ENCODE results near the gene SIL1.

SIL1 gene

GRCh38 chr5:139062910-139063663 is 135.1 kb downstream of the SIL1 start:
- Histone ChIP-seq H2AK5ac (ENCODE audit: low read length, severe bottlenecking) (no peak overlapping the region), H2BK12ac (ENCODE audit: low read length in 2 of 2) (no peak overlapping the region), H3K79me1 (replicated peaks; ENCODE audit: low read length, poor library complexity, severe bottlenecking) (peaks cover 11% of the 10 kb centered on the region), H3K4me3 (ENCODE audit: insufficient read depth in 1 of 2, low read depth in 1 of 2, low read length in 2 of 2) (no peak overlapping the region), H2AFZ (ENCODE audit: low read depth, low read length) (no peak overlapping the region), H4K8ac (ENCODE audit: low read length) (no peak overlapping the region), H3K4me2 (ENCODE audit: low read length, poor library complexity, severe bottlenecking) (no peak overlapping the region), H3K27ac (ENCODE audit: low read length, poor library complexity, severe bottlenecking) (no peak overlapping the region), H3K14ac (ENCODE audit: low read length in 2 of 2) (no peak overlapping the region), H2BK15ac (ENCODE audit: low read depth, poor library complexity, severe bottlenecking) (no peak overlapping the region), H3K9me3 (ENCODE audit: control insufficient read depth, low read length) (no peaks in the 10 kb centered on the region), H4K91ac (ENCODE audit: low read length) (no peak overlapping the region), H3K36me3 (ENCODE audit: control insufficient read depth in 1 of 2, insufficient read depth in 2 of 2, low read depth in 1 of 2, low read length in 2 of 2) (no peaks in the 10 kb centered on the region), H3K4me1 (ENCODE audit: control insufficient read depth, insufficient read depth, low read depth, low read length) (peaks cover 22% of the 10 kb centered on the region), H3K4ac (ENCODE audit: low read depth in 1 of 2, low read length in 2 of 2) (no peak overlapping the region), H3K23ac (ENCODE audit: low read length in 2 of 2) (no peak overlapping the region), H3K27me3 (ENCODE audit: control insufficient read depth in 1 of 2, insufficient read depth in 1 of 2, low read length in 2 of 2) (no peaks in the 10 kb centered on the region), H3K18ac (ENCODE audit: low read depth in 1 of 2, low read length in 2 of 2) (no peak overlapping the region), H3K9ac (ENCODE audit: low read length) (no peak overlapping the region), H2BK5ac (ENCODE audit: low read depth, low read length, poor library complexity, severe bottlenecking) (no peak overlapping the region), H2BK120ac (ENCODE audit: low read depth, low read length) (no peak overlapping the region)
- no peak for DNase-seq
- WGBS, result no CpG with 5 or more reads among the region's 1 CpG

GRCh38 chr5:139061856-139062255 is 136.3 kb downstream of the SIL1 start:
- Histone ChIP-seq H2BK5ac (ENCODE audit: low read depth, low read length, poor library complexity, severe bottlenecking) (no peak overlapping the region), H2BK120ac (ENCODE audit: low read depth, low read length) (no peak overlapping the region), H3K36me3 (ENCODE audit: control insufficient read depth in 1 of 2, insufficient read depth in 2 of 2, low read depth in 1 of 2, low read length in 2 of 2) (no peaks in the 10 kb centered on the region), H3K9ac (ENCODE audit: low read length) (peak overlapping the region; percentile 45), H3K4me3 (ENCODE audit: insufficient read depth in 1 of 2, low read depth in 1 of 2, low read length in 2 of 2) (no peak overlapping the region), H3K4me2 (ENCODE audit: low read length, poor library complexity, severe bottlenecking) (no peak overlapping the region), H2BK12ac (ENCODE audit: low read length in 2 of 2) (peak overlapping the region in 1 of 2 experiments; percentile 67), H3K79me1 (replicated peaks; ENCODE audit: low read length, poor library complexity, severe bottlenecking) (peaks cover 11% of the 10 kb centered on the region), H2AK5ac (ENCODE audit: low read length, severe bottlenecking) (peak overlapping the region; percentile 91), H3K23ac (ENCODE audit: low read length in 2 of 2) (no peak overlapping the region), H2BK15ac (ENCODE audit: low read depth, poor library complexity, severe bottlenecking) (no peak overlapping the region), H3K27ac (ENCODE audit: low read length, poor library complexity, severe bottlenecking) (peak overlapping the region; percentile 19), H3K9me3 (ENCODE audit: control insufficient read depth, low read length) (no peaks in the 10 kb centered on the region), H3K18ac (ENCODE audit: low read depth in 1 of 2, low read length in 2 of 2) (no peak overlapping the region), H3K4ac (ENCODE audit: low read depth in 1 of 2, low read length in 2 of 2) (no peak overlapping the region), H3K14ac (ENCODE audit: low read length in 2 of 2) (no peak overlapping the region), H2AFZ (ENCODE audit: low read depth, low read length) (no peak overlapping the region), H3K27me3 (ENCODE audit: control insufficient read depth in 1 of 2, insufficient read depth in 1 of 2, low read length in 2 of 2) (no peaks in the 10 kb centered on the region), H4K91ac (ENCODE audit: low read length) (no peak overlapping the region), H4K8ac (ENCODE audit: low read length) (peak overlapping the region; percentile 32), H3K4me1 (ENCODE audit: control insufficient read depth, insufficient read depth, low read depth, low read length) (peaks cover 22% of the 10 kb centered on the region)
- peak; percentile 17 for DNase-seq
- 56% methylated on average over 3 of the region's 4 CpGs for WGBS

DNA sequence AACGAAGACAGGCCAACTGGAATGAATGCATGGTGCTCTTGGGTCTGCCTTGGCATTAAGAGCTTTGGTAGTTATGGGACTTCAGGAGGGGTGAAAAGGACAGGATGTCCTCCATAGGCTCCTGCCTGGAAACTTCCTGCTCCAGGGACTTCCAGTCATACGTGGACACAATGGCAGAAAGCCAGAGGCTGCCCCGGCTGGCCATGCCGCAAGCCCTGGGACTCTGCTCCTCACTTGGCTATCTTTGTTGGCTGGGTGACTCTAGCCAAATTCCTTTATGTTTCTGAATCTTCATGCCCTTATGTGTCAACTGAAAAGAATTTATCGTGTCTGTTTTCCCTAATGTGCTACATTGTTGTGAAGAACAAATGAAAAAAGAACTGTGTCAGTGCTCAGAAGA is 136.9 kb downstream of the SIL1 start:
- peak overlapping the region in 1 of 2 experiments; percentile 21 for H2BK12ac ChIP-seq (ENCODE audit: low read length in 2 of 2)
- no peak overlapping the region for H3K4ac ChIP-seq (ENCODE audit: low read depth in 1 of 2, low read length in 2 of 2)
- H3K4me1 ChIP-seq (ENCODE audit: control insufficient read depth, insufficient read depth, low read depth, low read length), result peaks cover 22% of the 10 kb centered on the region
- H3K23ac ChIP-seq (ENCODE audit: low read length in 2 of 2), result peak overlapping the region in 1 of 2 experiments; percentile 23
- no peaks in the 10 kb centered on the region for H3K36me3 ChIP-seq (ENCODE audit: control insufficient read depth in 1 of 2, insufficient read depth in 2 of 2, low read depth in 1 of 2, low read length in 2 of 2)
- peak overlapping the region; percentile 45 for H3K9ac ChIP-seq (ENCODE audit: low read length)
- no peaks in the 10 kb centered on the region for H3K27me3 ChIP-seq (ENCODE audit: control insufficient read depth in 1 of 2, insufficient read depth in 1 of 2, low read length in 2 of 2)
- H3K9me3 ChIP-seq (ENCODE audit: control insufficient read depth, low read length), result no peaks in the 10 kb centered on the region
- WGBS, result 56% methylated on average over 4 of the region's 5 CpGs
- H3K4me2 ChIP-seq (ENCODE audit: low read length, poor library complexity, severe bottlenecking), result no peak overlapping the region
- H3K4me3 ChIP-seq (ENCODE audit: insufficient read depth in 1 of 2, low read depth in 1 of 2, low read length in 2 of 2), result no peak overlapping the region
- no peak overlapping the region for H4K8ac ChIP-seq (ENCODE audit: low read length)
- H3K18ac ChIP-seq (ENCODE audit: low read depth in 1 of 2, low read length in 2 of 2), result no peak overlapping the region
- peak; percentile 52 for DNase-seq
- H2BK5ac ChIP-seq (ENCODE audit: low read depth, low read length, poor library complexity, severe bottlenecking), result no peak overlapping the region
- H3K79me1 ChIP-seq (replicated peaks; ENCODE audit: low read length, poor library complexity, severe bottlenecking), result peaks cover 11% of the 10 kb centered on the region
- peak overlapping the region; percentile 19 for H3K27ac ChIP-seq (ENCODE audit: low read length, poor library complexity, severe bottlenecking)
- H2AK5ac ChIP-seq (ENCODE audit: low read length, severe bottlenecking), result peak overlapping the region; percentile 0
- no peak overlapping the region for H3K14ac ChIP-seq (ENCODE audit: low read length in 2 of 2)
- no peak overlapping the region for H4K91ac ChIP-seq (ENCODE audit: low read length)
- no peak overlapping the region for H2BK120ac ChIP-seq (ENCODE audit: low read depth, low read length)
- peak overlapping the region; percentile 62 for H2BK15ac ChIP-seq (ENCODE audit: low read depth, poor library complexity, severe bottlenecking)
- H2AFZ ChIP-seq (ENCODE audit: low read depth, low read length), result no peak overlapping the region

DNA sequence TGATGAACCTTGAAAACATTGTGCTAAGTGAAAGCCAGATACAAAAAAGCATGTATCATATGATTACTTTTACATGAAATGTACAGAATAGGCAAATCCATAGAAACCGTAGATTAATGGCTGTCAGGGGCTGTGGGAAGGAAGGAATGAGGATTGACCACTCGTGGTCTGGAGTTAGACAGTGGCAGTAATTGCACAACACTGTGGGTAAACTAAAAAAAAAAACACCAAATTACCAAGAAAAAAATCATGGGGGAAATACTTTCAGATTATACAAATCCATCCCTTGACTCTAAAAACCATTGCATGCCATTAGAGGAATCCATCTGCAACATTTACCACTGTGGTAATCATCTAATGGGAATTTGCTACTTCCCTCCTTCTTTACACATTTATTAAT is 140.0 kb downstream of the SIL1 start:
- no peak overlapping the region for H2BK120ac ChIP-seq (ENCODE audit: low read depth, low read length)
- H3K4me2 ChIP-seq (ENCODE audit: low read length, poor library complexity, severe bottlenecking), result no peak overlapping the region
- H3K14ac ChIP-seq (ENCODE audit: low read length in 2 of 2), result no peak overlapping the region
- no peak overlapping the region for H2BK15ac ChIP-seq (ENCODE audit: low read depth, poor library complexity, severe bottlenecking)
- DNase-seq, result peak; percentile 68
- H2BK5ac ChIP-seq (ENCODE audit: low read depth, low read length, poor library complexity, severe bottlenecking), result no peak overlapping the region
- H3K4ac ChIP-seq (ENCODE audit: low read depth in 1 of 2, low read length in 2 of 2), result no peak overlapping the region
- peaks cover 8% of the 10 kb centered on the region for H3K79me1 ChIP-seq (replicated peaks; ENCODE audit: low read length, poor library complexity, severe bottlenecking)
- H3K36me3 ChIP-seq (ENCODE audit: control insufficient read depth in 1 of 2, insufficient read depth in 2 of 2, low read depth in 1 of 2, low read length in 2 of 2), result no peaks in the 10 kb centered on the region
- no peak overlapping the region for H3K18ac ChIP-seq (ENCODE audit: low read depth in 1 of 2, low read length in 2 of 2)
- H3K4me1 ChIP-seq (ENCODE audit: control insufficient read depth, insufficient read depth, low read depth, low read length), result peaks cover 9% of the 10 kb centered on the region
- H4K8ac ChIP-seq (ENCODE audit: low read length), result no peak overlapping the region
- no peak overlapping the region for H3K9ac ChIP-seq (ENCODE audit: low read length)
- no peak overlapping the region for H2AFZ ChIP-seq (ENCODE audit: low read depth, low read length)
- H3K9me3 ChIP-seq (ENCODE audit: control insufficient read depth, low read length), result no peaks in the 10 kb centered on the region
- H2AK5ac ChIP-seq (ENCODE audit: low read length, severe bottlenecking), result no peak overlapping the region
- no CpG with 5 or more reads among the region's 2 CpGs for WGBS
- H3K27ac ChIP-seq (ENCODE audit: low read length, poor library complexity, severe bottlenecking), result no peak overlapping the region
- H4K91ac ChIP-seq (ENCODE audit: low read length), result no peak overlapping the region
- no peaks in the 10 kb centered on the region for H3K27me3 ChIP-seq (ENCODE audit: control insufficient read depth in 1 of 2, insufficient read depth in 1 of 2, low read length in 2 of 2)
- H2BK12ac ChIP-seq (ENCODE audit: low read length in 2 of 2), result no peak overlapping the region
- H3K23ac ChIP-seq (ENCODE audit: low read length in 2 of 2), result no peak overlapping the region
- H3K4me3 ChIP-seq (ENCODE audit: insufficient read depth in 1 of 2, low read depth in 1 of 2, low read length in 2 of 2), result no peak overlapping the region

All from mesenchymal stem cell (in vitro differentiated cells and primary cell).